MM.1S (cell line): ENCODE results near the gene COPE.

ENCODE experiments used
- DNase-seq: peaks from one replicate; pipeline ENCODE4 v3.0.0-alpha.2; 2015
- H2AFZ ChIP-seq: fragments of 300-600 bp; sonication (generic); 2 replicates; pipeline ENCODE4 v1.6.0; 2016; ENCODE audit warnings: antibody characterized with exemption, low read length
- H3F3A ChIP-seq: fragments of 300-600 bp; sonication (generic); 2 replicates; pipeline ENCODE4 v1.6.1; 2016; ENCODE audit warnings: mild to moderate bottlenecking, antibody characterized with exemption, low read length, moderate library complexity, mixed read lengths; ENCODE audit not compliant: insufficient read depth
- H3K27ac ChIP-seq: fragments of 300-600 bp; sonication (generic); 2 replicates; pipeline ENCODE4 v1.5.1; 2016; ENCODE audit warnings: mild to moderate bottlenecking, low read length
- H3K27me3 ChIP-seq: fragments of 300-600 bp; sonication (generic); replicated peaks from 2 replicates; pipeline ENCODE4 v1.6.0; 2016; ENCODE audit warnings: low read length; ENCODE audit not compliant: insufficient read depth
- H3K36me3 ChIP-seq: fragments of 300-600 bp; sonication (generic); replicated peaks from 2 replicates; pipeline ENCODE4 v1.6.1; 2016; ENCODE audit warnings: mild to moderate bottlenecking, low read length, mixed read lengths; ENCODE audit not compliant: insufficient read depth
- H3K4me1 ChIP-seq: fragments of 300-600 bp; sonication (generic); 2 replicates; pipeline ENCODE4 v1.6.1; 2016; ENCODE audit warnings: low read length, mixed read lengths
- H3K4me2 ChIP-seq: fragments of 300-600 bp; sonication (generic); 2 replicates; pipeline ENCODE4 v1.6.0; 2016; ENCODE audit warnings: low read depth, low read length
- H3K4me3 ChIP-seq: fragments of 300-600 bp; sonication (generic); 2 replicates; pipeline ENCODE4 v1.5.1; 2016; ENCODE audit warnings: low read length, mixed read lengths
- H3K79me2 ChIP-seq: fragments of 300-600 bp; sonication (generic); 2 replicates; pipeline ENCODE4 v1.6.1; 2016; ENCODE audit warnings: mixed run types, low read length, mixed read lengths
- H3K9ac ChIP-seq: fragments of 300-600 bp; sonication (generic); 2 replicates; pipeline ENCODE4 v1.6.1; 2016; ENCODE audit warnings: low read length, mixed read lengths
- H3K9me2 ChIP-seq: fragments of 300-600 bp; sonication (generic); replicated peaks from 2 replicates; pipeline ENCODE4 v1.6.1; 2016; ENCODE audit warnings: mild to moderate bottlenecking, low read length, mixed read lengths; ENCODE audit not compliant: insufficient read depth
- H3K9me3 ChIP-seq: fragments of 300-600 bp; sonication (generic); replicated peaks from 2 replicates; pipeline ENCODE4 v1.6.1; 2016; ENCODE audit warnings: mild to moderate bottlenecking, low read length, mixed read lengths; ENCODE audit not compliant: insufficient read depth
- H4K20me1 ChIP-seq: fragments of 300-600 bp; sonication (generic); 2 replicates; pipeline ENCODE4 v1.6.1; 2016; ENCODE audit warnings: mild to moderate bottlenecking, low read length, moderate library complexity, mixed read lengths; ENCODE audit not compliant: insufficient read depth
- CTCF ChIP-seq: fragments of 300-600 bp; sonication (generic); IDR thresholded peaks from 2 replicates; pipeline ENCODE4 v1.5.1; 2016; ENCODE audit warnings: antibody characterized with exemption, low read length, mixed read lengths
- EZH2 ChIP-seq: fragments of 300-600 bp; sonication (generic); optimal IDR thresholded peaks from 2 replicates; pipeline ENCODE3; 2017; ENCODE audit warnings: low read depth, mild to moderate bottlenecking, antibody characterized with exemption, low read length, mixed read lengths
- EZH2phosphoT487 ChIP-seq: fragments of 300-600 bp; sonication (generic); IDR thresholded peaks from 2 replicates; pipeline ENCODE4 v1.6.1; 2018; ENCODE audit warnings: antibody characterized with exemption, low read length

Gene COPE

GRCh38 chr19:18924684-18925213 lies 5.6 kb upstream of the COPE start:
- H3K4me1 ChIP-seq: peaks cover 5% of the 10 kb centered on the region
- H4K20me1 ChIP-seq: no peaks in the 10 kb centered on the region
- H3K4me3 ChIP-seq: no peak overlapping the region
- no peak for TF ChIP-seq CTCF
- no peak for TF ChIP-seq EZH2
- no peak for TF ChIP-seq EZH2phosphoT487
- H3K9me3 ChIP-seq: no peaks in the 10 kb centered on the region
- H3K9ac ChIP-seq: no peak overlapping the region
- H3K36me3 ChIP-seq: peaks cover 9% of the 10 kb centered on the region; the same call in 1 of the 2 replicates
- H3K27ac ChIP-seq: no peak overlapping the region
- DNase-seq: no peak
- no peaks in the 10 kb centered on the region for H3F3A ChIP-seq
- no peak overlapping the region for H2AFZ ChIP-seq
- peaks cover 43% of the 10 kb centered on the region for H3K79me2 ChIP-seq
- no peaks in the 10 kb centered on the region for H3K27me3 ChIP-seq
- H3K4me2 ChIP-seq: no peak overlapping the region
- H3K9me2 ChIP-seq: no peaks in the 10 kb centered on the region

DNA sequence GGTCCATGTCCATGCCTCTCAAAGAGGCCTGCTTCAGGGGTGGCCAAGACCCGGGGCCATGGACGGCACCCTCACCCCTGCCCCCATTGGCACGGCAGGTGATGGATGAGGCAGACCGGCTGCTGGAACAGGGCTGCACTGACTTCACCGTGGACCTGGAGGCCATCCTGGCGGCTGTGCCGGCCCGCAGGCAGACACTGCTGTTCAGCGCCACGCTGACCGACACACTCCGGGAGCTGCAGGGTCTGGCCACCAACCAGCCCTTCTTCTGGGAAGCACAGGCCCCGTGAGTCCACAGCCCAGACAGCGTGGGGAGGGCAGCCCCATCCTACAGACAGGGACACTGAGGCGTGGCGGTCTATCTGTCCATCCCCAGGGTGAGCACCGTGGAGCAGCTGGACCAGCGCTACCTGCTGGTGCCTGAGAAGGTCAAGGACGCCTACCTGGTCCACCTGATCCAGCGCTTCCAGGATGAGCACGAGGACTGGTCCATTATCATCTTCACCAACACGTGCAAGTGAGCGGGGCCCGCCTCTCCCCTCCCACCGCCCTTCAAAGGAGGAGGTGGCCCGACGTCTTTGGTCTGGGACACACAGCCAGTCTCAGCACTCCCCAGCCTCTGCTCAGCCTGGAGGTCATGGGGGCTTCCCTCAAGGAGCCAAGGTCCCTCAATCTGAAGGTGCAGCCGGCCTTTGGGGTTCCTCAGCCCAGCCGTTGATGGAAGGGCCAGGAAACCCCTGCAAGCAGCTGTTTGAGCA lies 3.2 kb upstream of the COPE start:
- Histone ChIP-seq H3K4me3 (no peak overlapping the region), H4K20me1 (no peaks in the 10 kb centered on the region), H3K9me3 (no peaks in the 10 kb centered on the region), H2AFZ (no peak overlapping the region), H3K9ac (no peak overlapping the region), H3K4me1 (peaks cover 5% of the 10 kb centered on the region), H3K36me3 (peaks cover 9% of the 10 kb centered on the region; the same call in 1 of the 2 replicates), H3K4me2 (no peak overlapping the region), H3F3A (peaks cover 8% of the 10 kb centered on the region), H3K79me2 (peaks cover 63% of the 10 kb centered on the region), H3K9me2 (no peaks in the 10 kb centered on the region), H3K27me3 (no peaks in the 10 kb centered on the region), H3K27ac (no peak overlapping the region)
- TF ChIP-seq CTCF (no peak), EZH2phosphoT487 (no peak), EZH2 (no peak)
- no peak for DNase-seq

DNA sequence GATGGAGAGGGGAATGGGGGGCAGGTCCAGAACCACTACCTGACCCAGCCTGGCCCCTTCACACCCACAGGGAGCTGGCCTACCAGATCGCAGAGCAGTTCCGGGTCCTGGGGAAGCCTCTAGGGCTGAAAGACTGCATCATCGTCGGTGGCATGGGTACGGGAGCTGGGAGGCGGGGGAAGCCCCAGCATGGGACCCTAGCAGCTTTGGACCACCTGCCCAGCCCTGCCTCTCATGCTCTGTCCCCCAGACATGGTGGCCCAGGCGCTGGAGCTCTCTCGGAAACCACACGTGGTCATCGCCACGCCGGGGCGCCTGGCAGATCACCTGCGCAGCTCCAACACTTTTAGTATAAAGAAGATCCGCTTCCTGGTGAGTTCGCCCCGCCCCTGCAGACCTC lies 2.4 kb upstream of the COPE start:
- Histone ChIP-seq H3K36me3 (peaks cover 9% of the 10 kb centered on the region; the same call in 1 of the 2 replicates), H3K4me2 (no peak overlapping the region), H3K4me1 (peaks cover 5% of the 10 kb centered on the region)

More for the DNA sequence above, 2.4 kb upstream of the COPE start:
- Histone ChIP-seq H3K27ac (no peak overlapping the region), H3K4me3 (no peak overlapping the region), H3K9me3 (no peaks in the 10 kb centered on the region), H4K20me1 (no peaks in the 10 kb centered on the region), H2AFZ (no peak overlapping the region), H3K27me3 (no peaks in the 10 kb centered on the region), H3K9ac (no peak overlapping the region), H3F3A (peaks cover 8% of the 10 kb centered on the region), H3K9me2 (no peaks in the 10 kb centered on the region), H3K79me2 (peaks cover 71% of the 10 kb centered on the region)
- TF ChIP-seq CTCF: no peak
- no peak for TF ChIP-seq EZH2phosphoT487
- no peak for TF ChIP-seq EZH2
- no peak for DNase-seq
